CD4-positive, alpha-beta T cell treated with Interleukin-21 for 1 hour (primary cell): ENCODE results near the gene FAM151B.

ENCODE experiments used
- DNase-seq: peaks from one replicate; pipeline ENCODE4 v3.0.0-alpha.2; 2020

Gene FAM151B

DNA sequence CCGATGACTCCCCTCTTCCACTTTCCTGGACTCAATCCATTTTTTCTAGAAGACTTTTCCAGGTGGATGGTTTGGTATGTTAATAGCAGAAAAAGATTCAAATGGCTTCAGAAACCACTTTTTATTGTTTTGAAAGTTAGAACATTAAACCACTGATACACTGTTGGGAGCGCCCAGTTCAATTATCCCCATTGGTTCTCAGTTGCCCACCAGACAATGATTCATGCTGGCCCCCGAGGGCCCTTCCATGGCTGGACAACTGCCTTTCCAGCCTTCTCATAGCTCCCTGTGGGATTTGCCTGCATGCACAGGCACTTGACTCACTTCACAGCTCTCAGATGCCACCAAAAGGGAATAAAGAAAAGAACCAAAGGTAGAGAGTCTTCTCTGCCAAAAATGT is 103.5 kb downstream of the FAM151B start:
- DNase-seq = no peak

GRCh38 chr5:80592105-80592504 is 104.2 kb downstream of the FAM151B start:
- no peak for DNase-seq
